Stimulated activated naive CD8-positive, alpha-beta T cell treated with anti-CD3 and anti-CD28 coated beads, Interleukin-15, Interleukin-2, amounts not matched to agents 100 U/mL and 50 U/mL, for 24 hours (primary cell): ENCODE measurements around the gene LRRN2.

Experiments used
- ATAC-seq: fragments of 150-1000 bp; cut with Tn5 transposase; one replicate; pipeline ENCODE4 v1.10.0; 2021
- DNase-seq: peaks from one replicate; pipeline ENCODE4 v3.0.0; 2021

The LRRN2 gene

DNA sequence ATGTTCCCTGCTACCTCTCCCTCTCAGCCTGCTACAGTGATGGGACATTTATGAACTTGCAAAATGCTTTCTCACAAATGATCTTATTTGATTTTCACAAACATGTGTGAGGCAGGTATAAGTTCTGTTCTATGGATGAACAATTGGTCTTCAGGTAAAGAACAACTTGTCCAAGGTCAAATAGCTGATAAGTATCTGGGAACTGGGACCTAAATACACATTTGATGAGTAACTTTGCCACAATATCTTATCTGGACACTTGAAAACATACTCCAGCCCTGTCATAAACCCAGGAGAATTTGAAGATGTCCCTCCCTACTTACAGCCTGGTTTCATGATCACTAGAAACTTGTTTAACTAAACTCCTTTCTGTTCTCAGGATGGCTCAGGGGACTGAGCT, 23.0 kb downstream of the LRRN2 start:
- ATAC-seq, result no peak

DNA sequence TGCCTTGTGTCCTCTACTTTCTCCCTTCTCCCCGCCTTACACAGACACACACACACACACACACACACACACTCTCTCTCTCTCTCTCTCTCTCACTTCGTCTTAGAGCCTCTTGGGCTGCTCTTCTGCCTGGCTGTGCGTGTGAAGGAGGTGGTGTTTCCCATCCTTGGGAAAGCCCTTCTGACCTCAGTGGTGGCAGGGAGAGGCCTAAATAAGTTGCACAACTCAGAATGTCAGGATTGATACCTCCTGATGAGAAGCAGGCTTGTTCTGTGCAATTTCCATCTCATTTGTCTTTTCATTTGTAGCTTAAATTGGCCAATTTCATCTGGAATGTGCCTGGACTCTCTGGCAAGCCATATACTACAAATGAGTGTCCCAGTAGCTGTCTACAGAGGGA, 25.0 kb downstream of the LRRN2 start:
- ATAC-seq, result no peak
- no peak for DNase-seq

More for the DNA sequence above, 23.0 kb downstream of the LRRN2 start:
- DNase-seq, result no peak

DNA sequence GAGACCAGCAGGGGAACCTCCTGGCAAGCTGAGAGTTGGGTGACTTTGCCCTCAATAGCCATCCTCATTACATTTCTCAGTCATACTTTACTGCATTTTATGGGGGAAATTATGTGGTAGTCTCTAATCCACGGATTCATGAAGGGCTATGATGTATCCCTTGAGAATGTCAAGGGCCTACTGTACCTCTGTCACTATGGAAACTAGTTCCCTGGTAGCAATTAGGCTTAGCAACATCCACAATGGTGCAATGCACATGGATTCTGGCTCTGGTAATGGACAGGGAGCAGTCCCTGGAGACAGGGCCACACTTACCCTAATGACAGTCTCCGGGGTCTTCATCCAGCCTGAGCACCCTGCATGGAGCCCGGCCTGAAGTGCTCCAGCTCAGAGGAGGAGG, 26.5 kb downstream of the LRRN2 start:
- ATAC-seq, result no peak
- no peak for DNase-seq

- ATAC-seq (no peak), DNase-seq (no peak)
Measured at GRCh38 chr1:204658295-204658694, 27.2 kb downstream of the LRRN2 start.

- DNase-seq (no peak), ATAC-seq (no peak)
Measured at GRCh38 chr1:204653590-204654340, 31.8 kb downstream of the LRRN2 start.

GRCh38 chr1:204652497-204652896, 33.0 kb downstream of the LRRN2 start:
- ATAC-seq (no peak), DNase-seq (no peak)

- ATAC-seq (no peak), DNase-seq (no peak)
Measured at GRCh38 chr1:204651843-204652421, 33.6 kb downstream of the LRRN2 start.

DNA sequence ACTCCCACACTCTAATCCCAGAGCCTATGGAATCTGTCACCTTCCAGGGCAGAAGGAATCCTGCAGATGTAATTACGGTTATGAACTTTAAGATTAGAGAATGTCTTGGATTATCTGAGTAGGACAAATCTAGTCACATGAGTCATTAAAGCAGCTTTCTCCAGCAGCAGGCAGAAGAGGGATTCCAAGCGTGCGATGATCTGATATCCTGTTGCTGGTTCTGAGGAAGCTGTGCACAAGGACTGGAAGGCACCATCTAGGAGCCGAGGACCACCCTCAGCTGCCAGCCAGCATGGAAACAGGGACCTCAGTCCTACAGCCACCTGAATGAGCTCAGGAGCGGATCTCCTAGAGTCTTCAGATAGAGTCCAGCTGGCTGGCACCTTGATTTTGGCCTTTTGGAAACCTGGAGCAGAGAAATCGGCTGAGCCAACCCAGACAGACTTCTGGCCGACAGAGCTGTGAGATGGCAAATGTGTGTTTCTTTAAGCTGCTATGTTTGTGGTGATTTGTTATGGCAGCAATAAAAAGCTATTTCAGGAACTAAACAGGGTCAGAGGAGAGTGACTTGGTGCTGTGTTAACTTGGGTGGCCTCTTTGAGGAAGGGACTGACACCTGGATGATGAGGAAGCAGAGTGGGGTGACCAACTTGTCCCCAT, 34.5 kb downstream of the LRRN2 start:
- no peak for ATAC-seq
- no peak for DNase-seq

DNA sequence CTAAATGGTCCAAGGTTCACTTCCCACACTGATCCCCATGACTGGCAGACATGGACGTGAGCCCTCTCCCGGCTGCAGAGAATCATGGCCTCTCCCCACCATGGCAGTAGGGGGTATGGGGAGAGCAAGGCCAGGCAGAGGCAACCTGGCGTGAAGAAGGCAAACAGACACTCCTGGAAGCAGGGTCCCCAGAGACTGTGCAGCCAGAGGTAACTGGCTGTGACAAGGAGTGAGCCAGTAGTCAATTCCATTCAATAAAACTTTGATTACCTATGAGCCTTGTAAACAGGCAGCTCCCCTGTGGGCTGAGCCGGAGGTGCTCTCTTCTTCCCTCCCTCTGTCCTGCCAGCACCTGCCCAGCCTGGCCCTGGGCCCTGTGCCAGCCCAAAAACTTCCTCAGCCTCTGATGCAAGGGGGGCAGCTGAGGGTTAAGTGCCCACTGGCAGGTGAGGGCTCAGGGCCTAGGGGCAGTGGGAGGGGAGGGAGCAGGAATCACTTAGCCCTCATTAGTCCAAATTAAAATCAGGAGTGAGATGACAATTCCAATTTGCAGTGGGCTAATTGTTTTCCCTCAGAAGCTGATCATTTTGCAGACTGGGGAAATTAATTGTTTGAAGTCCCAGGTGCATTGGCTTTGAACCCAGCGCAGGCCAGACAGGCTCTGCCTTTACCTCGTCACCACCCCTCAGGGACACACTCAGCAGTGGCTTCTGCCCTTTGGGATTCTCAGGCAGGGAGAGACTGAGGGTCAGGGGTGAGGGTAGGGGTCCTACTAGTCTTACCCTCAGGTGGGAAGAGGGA, 35.6 kb downstream of the LRRN2 start:
- DNase-seq, result no peak
- ATAC-seq, result no peak

- no peak for DNase-seq
- no peak for ATAC-seq
Measured at GRCh38 chr1:204648576-204648975, 37.0 kb downstream of the LRRN2 start.

- ATAC-seq (no peak), DNase-seq (no peak)
Measured at GRCh38 chr1:204647805-204648153, 37.8 kb downstream of the LRRN2 start.

- DNase-seq, result peak; percentile 12
- ATAC-seq, result no peak
Measured at GRCh38 chr1:204647114-204647804, 38.3 kb downstream of the LRRN2 start.

GRCh38 chr1:204645666-204646065, 39.9 kb downstream of the LRRN2 start:
- ATAC-seq (no peak), DNase-seq (no peak)

DNA sequence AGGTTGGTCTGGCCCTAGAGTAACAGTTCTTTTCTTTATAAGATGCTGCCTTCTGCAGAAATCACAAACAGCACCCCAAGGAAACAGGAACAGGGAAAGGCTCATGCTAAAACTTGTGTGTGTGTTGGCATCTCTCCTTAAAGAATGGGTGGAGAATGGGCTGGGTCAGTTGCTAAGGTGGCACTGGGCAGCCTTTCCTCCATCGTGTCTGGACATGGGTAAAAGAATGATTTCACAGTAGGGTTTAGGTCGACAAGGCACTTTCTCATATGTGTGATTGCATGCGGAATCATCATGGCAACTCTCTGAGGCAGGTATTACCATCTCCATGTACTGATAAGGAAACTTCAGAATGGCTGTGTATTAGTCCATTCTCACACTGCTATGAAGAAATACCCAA, 40.3 kb downstream of the LRRN2 start:
- no peak for DNase-seq
- ATAC-seq, result no peak

GRCh38 chr1:204643503-204643902, 42.0 kb downstream of the LRRN2 start:
- ATAC-seq, result no peak

DNA sequence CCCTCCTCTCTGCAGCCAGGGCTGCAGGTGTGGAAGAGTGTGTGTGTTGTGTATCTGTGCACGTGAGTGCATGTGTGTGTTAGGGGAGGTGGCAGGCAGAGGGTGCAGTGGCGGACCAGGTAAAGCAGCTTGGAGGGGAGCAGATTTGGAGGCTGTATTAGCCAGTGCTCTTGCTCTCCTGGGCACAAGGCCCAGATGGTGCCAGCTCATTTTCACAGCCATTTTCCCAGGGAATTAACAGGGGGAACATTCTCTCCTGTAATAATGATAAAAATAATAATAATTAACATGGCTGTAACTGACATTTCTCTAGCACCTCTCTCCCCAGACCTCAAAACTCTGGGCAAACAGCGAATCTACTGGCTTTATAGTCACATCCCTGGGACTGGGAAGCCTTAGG, 43.6 kb downstream of the LRRN2 start:
- ATAC-seq (no peak), DNase-seq (no peak)

More at GRCh38 chr1:204643503-204643902, 42.0 kb downstream of the LRRN2 start:
- DNase-seq, result no peak

- ATAC-seq (no peak), DNase-seq (no peak)
Measured at GRCh38 chr1:204641455-204641854, 44.1 kb downstream of the LRRN2 start.

DNA sequence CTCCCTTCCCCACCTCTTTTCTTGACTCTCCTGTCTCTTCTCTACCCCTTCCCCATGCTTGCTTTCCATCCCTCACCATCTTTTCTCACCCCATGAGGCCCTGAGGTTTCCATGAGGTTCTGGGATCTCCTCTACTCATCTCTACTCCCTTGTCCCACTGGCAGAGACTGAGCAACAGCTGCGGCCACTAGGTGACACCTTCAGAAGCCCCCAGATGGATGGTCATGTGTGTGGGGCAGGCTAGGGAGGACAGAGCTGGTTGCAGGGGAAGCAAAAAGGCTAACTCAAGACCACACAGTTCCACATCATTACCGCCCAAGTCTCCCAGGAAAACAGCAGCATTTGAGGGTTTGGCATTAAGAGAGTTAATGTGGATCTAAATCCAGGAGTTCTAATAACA, 45.0 kb downstream of the LRRN2 start:
- ATAC-seq (no peak), DNase-seq (no peak)

- ATAC-seq, result no peak
- DNase-seq, result no peak
Measured at GRCh38 chr1:204634260-204634910, 51.2 kb downstream of the LRRN2 start.

DNA sequence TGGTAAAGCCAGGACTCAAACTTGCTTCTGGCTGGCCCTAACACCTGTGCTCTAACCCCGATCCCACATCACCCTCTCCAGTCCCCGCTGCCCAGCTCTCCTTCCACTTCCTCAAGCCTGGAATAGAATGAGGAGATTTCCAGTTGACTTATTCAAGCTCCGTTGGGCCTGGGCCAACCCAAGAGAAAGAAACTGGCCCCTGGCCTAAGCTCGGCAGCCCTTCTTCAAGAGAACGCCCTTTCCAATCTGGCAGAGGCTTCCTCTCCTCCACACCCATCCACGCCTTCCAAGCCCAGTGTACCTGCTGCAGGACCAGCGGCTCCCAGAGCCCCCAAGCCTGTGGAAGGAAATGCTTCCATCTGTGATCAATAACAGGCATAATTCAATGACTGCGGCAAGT, 51.9 kb downstream of the LRRN2 start:
- ATAC-seq, result no peak
- no peak for DNase-seq

DNA sequence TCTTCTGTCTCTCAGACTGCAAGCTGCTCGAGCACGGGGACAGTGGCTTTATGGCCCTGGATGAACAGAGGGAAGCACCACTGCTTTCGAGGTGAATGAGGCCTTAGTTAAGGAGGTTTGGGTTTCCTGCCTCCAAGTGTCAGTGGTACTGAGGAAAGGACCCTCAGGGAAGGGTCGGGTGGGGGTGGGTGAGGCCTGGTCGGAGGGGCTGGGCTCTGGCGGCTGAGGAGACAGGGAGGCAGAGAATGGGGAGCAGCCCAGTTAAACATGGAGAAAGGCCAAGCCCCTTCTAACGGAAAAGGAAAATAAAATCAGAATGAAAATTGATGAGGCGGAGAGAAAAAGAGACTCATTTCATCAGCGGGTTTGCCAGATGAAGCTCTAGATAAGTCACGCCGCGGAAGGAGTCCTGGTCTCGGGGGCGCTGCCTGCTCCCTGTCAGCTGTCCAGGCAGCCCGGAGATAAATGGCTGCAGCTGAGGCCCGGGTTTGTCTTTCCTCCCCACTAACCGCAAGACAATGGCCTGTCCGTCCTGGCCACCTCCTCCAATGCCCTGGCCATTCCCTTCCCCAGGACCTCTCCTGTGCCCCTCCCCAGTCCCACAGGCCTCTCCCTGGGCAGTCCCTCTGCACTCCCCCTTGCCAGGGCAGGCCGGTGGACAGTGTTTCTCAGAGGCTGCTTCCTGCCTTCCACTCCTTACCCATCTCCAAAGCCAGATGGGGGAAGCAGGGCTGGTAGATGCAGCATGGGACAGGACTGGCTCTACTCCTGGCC, 55.2 kb downstream of the LRRN2 start:
- ATAC-seq (no peak), DNase-seq (no peak)
